ENCODE data around the gene ATOX1. TPM values are rescaled to one million over a fixed set of nuclear protein-coding genes. Genes with fewer than 3 reads are reported as not detected.
A peak's percentile ranks its signal among the peaks of the same experiment; 100 is the strongest.

The ATOX1 gene
- total and polyA plus RNA-seq, 2 of the 8 experiments (the other 6 are each of a cell fraction or from before 2014, with no cell fraction given): 79.9 to 232 TPM

- 33% methylated on average over 9 of the region's 9 CpGs; no CpG with 5 or more reads in 1 of the 2 experiments for WGBS, 2 experiments (ENCODE audit: extremely low coverage in 1 of 2, insufficient coverage in 1 of 2, insufficient read length in 1 of 2, insufficient replicate concordance in 2 of 2, low coverage in 1 of 2, low lambda C conversion rate in 2 of 2, missing lambda C conversion rate in 1 of 2)
- H4K5ac ChIP-seq (ENCODE audit: insufficient read length, low read depth, low read length): no peak overlapping the region
- DNase-seq (ENCODE audit: low read depth in 1 of 2, low spot score in 2 of 2): no peak
- no peak overlapping the region for H4K8ac ChIP-seq (ENCODE audit: extremely low read depth, insufficient read depth, low read length)
- no peaks in the 10 kb centered on the region for H3K79me2 ChIP-seq (ENCODE audit: control insufficient read depth in 1 of 2, insufficient read depth in 2 of 2, low read length in 2 of 2)
- peak overlapping the region; percentile 13 to 78 (median 53); a peak in 5 of 7 replicates for H3K9ac ChIP-seq (replicated peaks in 1 of 4; ENCODE audit: extremely low read depth in 1 of 4, low read depth in 3 of 4, low read length in 3 of 4)
- ChIA-PET CTCF (ENCODE audit: partially characterized antibody) (interaction anchor here (0.7 to 38.0 kb wide), 7 partner anchors 9 to 237 kb away, joined by 3 to 991 read pairs (median 11); partner anchors contain the start of genes G3BP1 and SPARC), POLR2A (ENCODE audit: partially characterized antibody) (interaction anchor here (0.6 to 19.5 kb wide), 12 partner anchors 9 to 1081 kb away, joined by 3 to 182 read pairs (median 4); partner anchors contain the start of gene G3BP1)
- H3K27ac ChIP-seq (ENCODE audit: low read depth, low read length): no peak overlapping the region
- no peak overlapping the region for H3K23ac ChIP-seq (ENCODE audit: insufficient read length)
- H2BK120ac ChIP-seq (replicated peaks; ENCODE audit: low read depth, low read length): no peak overlapping the region
- no peaks in the 10 kb centered on the region for H3K79me1 ChIP-seq (ENCODE audit: low read depth, low read length)
- no peak overlapping the region for H3K4ac ChIP-seq (replicated peaks; ENCODE audit: insufficient read length, low read depth, low read length)
- H3K23me2 ChIP-seq (ENCODE audit: low read depth, low read length): peaks cover 6% of the 10 kb centered on the region
- H2BK15ac ChIP-seq (ENCODE audit: low read length): no peak overlapping the region
- no peak for FAIRE-seq
- H3K4me1 ChIP-seq (replicated peaks in 1 of 4; ENCODE audit: control insufficient read depth in 3 of 4, insufficient read depth in 4 of 4, low read length in 3 of 4): peaks cover 5 to 14% (median 7%) of the 10 kb centered on the region in 4 experiments
- no peak overlapping the region for H2AK5ac ChIP-seq (ENCODE audit: low read depth, low read length)
- H2BK5ac ChIP-seq (ENCODE audit: low read depth, low read length): no peak overlapping the region
- H3K18ac ChIP-seq (ENCODE audit: extremely low read depth, low read length): peak overlapping the region; percentile 7; the same call in 1 of the 2 replicates
- no peaks in the 10 kb centered on the region for H3K27me3 ChIP-seq (replicated peaks in 1 of 4; ENCODE audit: control insufficient read depth in 3 of 4, extremely low read depth in 1 of 4, insufficient read depth in 3 of 4, low read length in 3 of 4)
- no peak overlapping the region for H3K14ac ChIP-seq (ENCODE audit: insufficient read length)
- TF ChIP-seq, protein P1, sequence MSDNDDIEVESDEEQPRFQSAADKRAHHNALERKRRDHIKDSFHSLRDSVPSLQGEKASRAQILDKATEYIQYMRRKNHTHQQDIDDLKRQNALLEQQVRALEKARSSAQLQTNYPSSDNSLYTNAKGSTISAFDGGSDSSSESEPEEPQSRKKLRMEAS (IDR thresholded peaks at IDR 0.05): peak; percentile 40; the same call in 1 of the 2 replicates
- TF ChIP-seq KDM1A (IDR thresholded peaks at IDR 0.05; ENCODE audit: borderline replicate concordance, low read length): no peak
- TF ChIP-seq TCF12 (IDR thresholded peaks at IDR 0.05; ENCODE audit: low read depth, low read length): 0 out of 2 replicates have a peak, but pooled peaks have one; percentile 34
- H3K4me2 ChIP-seq (ENCODE audit: insufficient read depth in 1 of 2, low read depth in 2 of 2, low read length in 2 of 2): peak overlapping the region; percentile 85 to 86
- no peak overlapping the region for H2BK20ac ChIP-seq (ENCODE audit: low read length)
- H3K56ac ChIP-seq (replicated peaks; ENCODE audit: insufficient read length, low read depth, low read length): no peak overlapping the region
- H3K36me3 ChIP-seq (ENCODE audit: control insufficient read depth in 2 of 4, insufficient read depth in 4 of 4, low read length in 3 of 4): peaks cover 0 to 8% (median 0%) of the 10 kb centered on the region in 4 experiments; a peak in 1 of 8 replicates
- H4K91ac ChIP-seq (replicated peaks; ENCODE audit: insufficient read length, low read length): no peak overlapping the region
- H3K4me3 ChIP-seq (ENCODE audit: extremely low read depth in 1 of 4, insufficient read depth in 2 of 4, low read depth in 3 of 4, low read length in 4 of 4): peak overlapping the region; percentile 61 to 90 (median 72)
- no peak overlapping the region for H2AFZ ChIP-seq (ENCODE audit: low read length)
- H4K20me1 ChIP-seq (replicated peaks in 1 of 2; ENCODE audit: control insufficient read depth in 1 of 2, insufficient read depth in 2 of 2, low read length in 2 of 2): no peaks in the 10 kb centered on the region
- no peak overlapping the region for H2BK12ac ChIP-seq (ENCODE audit: low read depth, low read length)
- H3K9me3 ChIP-seq (ENCODE audit: insufficient read depth in 2 of 2, low read depth in 1 of 2, low read length in 1 of 2): no peaks in the 10 kb centered on the region
Observed at GRCh38 chr5:151757233-151758140, 944 bp downstream of the ATOX1 start.

Measured in H1 (cell line).